OCI-LY1 (cell line): Measurements from ENCODE around the gene ARL8B.

Experiments
- H2AFZ ChIP-seq: fragments of 200-600 bp; sonication (generic), shearing (Covaris generic); 2 replicates; pipeline ENCODE4 v1.6.0; 2014; ENCODE audit warnings: antibody characterized with exemption, mild to moderate bottlenecking, low read length
- H3F3A ChIP-seq: fragments of 200-600 bp; sonication (generic), shearing (Covaris generic); 2 replicates; pipeline ENCODE4 v1.6.0; 2014; ENCODE audit warnings: mild to moderate bottlenecking, antibody characterized with exemption, low read length, moderate library complexity; ENCODE audit not compliant: insufficient read depth
- H3K27ac ChIP-seq: fragments of 200-600 bp; sonication (generic); 2 replicates; pipeline ENCODE4 v1.5.1; 2014; ENCODE audit warnings: low read length, mixed run types, mild to moderate bottlenecking, low read depth; ENCODE audit not compliant: poor library complexity, severe bottlenecking
- H3K27me3 ChIP-seq: fragments of 200-600 bp; sonication (generic); 2 replicates; pipeline ENCODE4 v1.6.0; 2014; ENCODE audit warnings: antibody characterized with exemption, mild to moderate bottlenecking, low read length, moderate library complexity; ENCODE audit not compliant: insufficient read depth
- H3K36me3 ChIP-seq: fragments of 200-600 bp; sonication (generic); 2 replicates; pipeline ENCODE4 v1.6.1; 2014; ENCODE audit warnings: mild to moderate bottlenecking, antibody characterized with exemption, low read length, moderate library complexity, mixed read lengths; ENCODE audit not compliant: insufficient read depth
- H3K4me1 ChIP-seq: fragments of 200-600 bp; sonication (generic); 2 replicates; pipeline ENCODE4 v1.5.1; 2014; ENCODE audit warnings: mild to moderate bottlenecking, low read length, moderate library complexity; ENCODE audit not compliant: insufficient read depth, severe bottlenecking
- H3K4me2 ChIP-seq: fragments of 200-600 bp; sonication (generic), shearing (Covaris generic); 2 replicates; pipeline ENCODE4 v1.6.1; 2014; ENCODE audit warnings: low read length
- H3K4me3 ChIP-seq: fragments of 200-600 bp; sonication (generic); 2 replicates; pipeline ENCODE4 v1.5.1; 2014; ENCODE audit warnings: low read length, low read depth, mild to moderate bottlenecking, mixed read lengths; ENCODE audit not compliant: poor library complexity, severe bottlenecking
- H3K79me2 ChIP-seq: fragments of 200-600 bp; shearing (Covaris generic); 2 replicates; pipeline ENCODE4 v1.6.1; 2016; ENCODE audit warnings: mixed run types, low read length, mixed read lengths; ENCODE audit not compliant: insufficient read depth
- H3K9ac ChIP-seq: fragments of 200-600 bp; sonication (generic), shearing (Covaris generic); 2 replicates; pipeline ENCODE4 v1.6.1; 2014; ENCODE audit warnings: mild to moderate bottlenecking, low read length, mixed read lengths
- H3K9me2 ChIP-seq: fragments of 200-600 bp; sonication (generic), shearing (Covaris generic); 2 replicates; pipeline ENCODE4 v1.6.1; 2014; ENCODE audit warnings: low read depth, mild to moderate bottlenecking, low read length, mixed read lengths
- H3K9me3 ChIP-seq: fragments of 200-600 bp; shearing (Covaris generic); 2 replicates; pipeline ENCODE4 v1.6.1; 2014; ENCODE audit warnings: low read length, mixed read lengths
- H4K20me1 ChIP-seq: fragments of 200-600 bp; sonication (generic), shearing (Covaris generic); 2 replicates; pipeline ENCODE4 v1.6.0; 2016; ENCODE audit warnings: mild to moderate bottlenecking, low read length; ENCODE audit not compliant: insufficient read depth
- CTCF ChIP-seq: fragments of 200-600 bp; sonication (generic), shearing (Covaris generic); IDR thresholded peaks from 2 replicates; pipeline ENCODE4 v1.5.1; 2017; ENCODE audit warnings: mild to moderate bottlenecking, antibody characterized with exemption, low read length, moderate library complexity, mixed read lengths
- EZH2 ChIP-seq: fragments of 200-600 bp; sonication (generic), shearing (Covaris generic); IDR thresholded peaks from 2 replicates; pipeline ENCODE4 v1.8.0; 2017; ENCODE audit warnings: borderline replicate concordance, mixed run types, mild to moderate bottlenecking, antibody characterized with exemption, low read length, moderate library complexity, mixed read lengths

ARL8B gene

DNA sequence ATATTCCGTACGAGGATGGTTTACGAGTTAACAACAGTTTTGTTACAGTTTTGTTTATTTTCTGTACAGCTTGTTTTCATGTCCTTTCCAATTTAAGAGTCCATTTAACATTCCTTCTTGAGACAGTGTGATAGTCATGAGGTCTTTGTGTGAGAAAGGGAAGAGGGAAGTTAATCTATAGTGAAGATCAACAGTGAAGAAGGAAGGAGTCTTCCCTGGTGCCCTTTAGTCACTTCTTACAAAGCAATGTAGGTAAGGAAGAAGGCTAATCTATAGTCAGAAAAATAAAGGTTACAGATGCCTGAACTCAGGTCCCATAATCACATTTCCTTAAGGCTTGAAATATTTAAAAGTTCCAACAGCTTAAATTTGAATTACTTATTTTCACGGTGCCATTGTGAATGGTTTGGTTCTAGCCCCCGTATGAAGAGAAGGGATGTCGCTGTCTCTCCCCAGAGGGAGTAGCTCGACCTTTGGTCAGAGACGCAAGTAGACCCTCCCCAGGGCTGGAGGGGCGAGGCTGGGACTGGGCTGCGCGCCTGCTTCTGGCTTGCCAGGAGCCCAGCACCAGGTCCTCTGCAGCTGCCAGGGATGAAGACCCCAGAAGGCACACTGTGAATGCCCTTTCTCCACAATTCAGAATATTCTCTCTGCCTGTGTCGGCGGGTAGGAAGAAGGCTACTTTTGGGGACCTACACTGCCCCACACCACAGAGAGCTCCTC is 100.4 kb downstream of the ARL8B start:
- Histone ChIP-seq H3K9ac (no peak overlapping the region), H3K4me1 (no peaks in the 10 kb centered on the region), H3F3A (no peaks in the 10 kb centered on the region), H3K4me3 (no peak overlapping the region), H3K9me3 (no peaks in the 10 kb centered on the region), H3K27me3 (no peaks in the 10 kb centered on the region), H3K36me3 (peaks cover 27% of the 10 kb centered on the region), H3K27ac (no peak overlapping the region), H3K9me2 (no peaks in the 10 kb centered on the region), H3K4me2 (no peak overlapping the region), H2AFZ (no peak overlapping the region), H4K20me1 (no peaks in the 10 kb centered on the region), H3K79me2 (no peaks in the 10 kb centered on the region)
- TF ChIP-seq CTCF, result no peak
- no peak for TF ChIP-seq EZH2

DNA sequence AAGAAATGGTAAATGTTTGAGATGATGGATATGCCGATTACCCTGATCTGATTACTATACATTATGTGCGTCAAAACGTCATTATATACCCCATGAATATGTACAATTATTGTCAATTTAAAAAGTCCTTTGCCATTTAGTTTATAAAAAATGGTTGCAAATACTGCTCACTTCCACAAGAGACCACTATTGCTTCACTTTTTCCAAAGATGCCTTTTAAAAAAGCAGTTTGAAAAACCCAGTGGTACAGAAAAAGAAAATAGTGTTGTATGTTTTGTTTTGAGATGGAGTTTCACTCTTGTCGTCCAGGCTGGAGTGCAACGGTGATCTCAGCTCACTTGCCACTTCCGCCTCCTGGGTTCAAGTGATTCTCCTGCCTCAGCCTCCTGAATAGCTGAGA is 104.7 kb downstream of the ARL8B start:
- Histone ChIP-seq H3F3A (no peaks in the 10 kb centered on the region), H3K4me1 (no peaks in the 10 kb centered on the region), H3K4me2 (no peak overlapping the region), H3K9ac (no peak overlapping the region), H3K9me3 (no peaks in the 10 kb centered on the region), H4K20me1 (no peaks in the 10 kb centered on the region), H3K9me2 (no peaks in the 10 kb centered on the region), H3K4me3 (no peak overlapping the region), H3K79me2 (no peaks in the 10 kb centered on the region), H2AFZ (no peak overlapping the region), H3K36me3 (peaks cover 3% of the 10 kb centered on the region; the same call in 1 of the 2 replicates), H3K27me3 (no peaks in the 10 kb centered on the region), H3K27ac (no peak overlapping the region)
- no peak for TF ChIP-seq EZH2
- TF ChIP-seq CTCF, result peak; percentile 46

- Histone ChIP-seq H3K27me3 (no peaks in the 10 kb centered on the region), H3F3A (no peaks in the 10 kb centered on the region), H3K4me1 (no peaks in the 10 kb centered on the region), H3K79me2 (no peaks in the 10 kb centered on the region), H4K20me1 (no peaks in the 10 kb centered on the region), H3K4me2 (no peak overlapping the region), H3K36me3 (no peaks in the 10 kb centered on the region), H3K9me3 (no peaks in the 10 kb centered on the region), H2AFZ (no peak overlapping the region), H3K9me2 (no peaks in the 10 kb centered on the region), H3K4me3 (no peak overlapping the region), H3K27ac (no peak overlapping the region), H3K9ac (no peak overlapping the region)
- TF ChIP-seq EZH2 (no peak), CTCF (no peak)
Observed at GRCh38 chr3:5227812-5228211, 105.7 kb downstream of the ARL8B start.
